HPDE6-E6E7 (cell line): Measurements from ENCODE around the gene PDE5A.
"Not testable (repeated sequence)": the region's sequence is repeated elsewhere in the genome, so short reads cannot be mapped to it uniquely, and the experiment has no call there.

Source experiments
- DNase-seq: peaks from one replicate; pipeline ENCODE4 v3.0.0; 2011; ENCODE audit warnings: missing footprints; ENCODE audit errors: extremely low spot score

The PDE5A gene

DNA sequence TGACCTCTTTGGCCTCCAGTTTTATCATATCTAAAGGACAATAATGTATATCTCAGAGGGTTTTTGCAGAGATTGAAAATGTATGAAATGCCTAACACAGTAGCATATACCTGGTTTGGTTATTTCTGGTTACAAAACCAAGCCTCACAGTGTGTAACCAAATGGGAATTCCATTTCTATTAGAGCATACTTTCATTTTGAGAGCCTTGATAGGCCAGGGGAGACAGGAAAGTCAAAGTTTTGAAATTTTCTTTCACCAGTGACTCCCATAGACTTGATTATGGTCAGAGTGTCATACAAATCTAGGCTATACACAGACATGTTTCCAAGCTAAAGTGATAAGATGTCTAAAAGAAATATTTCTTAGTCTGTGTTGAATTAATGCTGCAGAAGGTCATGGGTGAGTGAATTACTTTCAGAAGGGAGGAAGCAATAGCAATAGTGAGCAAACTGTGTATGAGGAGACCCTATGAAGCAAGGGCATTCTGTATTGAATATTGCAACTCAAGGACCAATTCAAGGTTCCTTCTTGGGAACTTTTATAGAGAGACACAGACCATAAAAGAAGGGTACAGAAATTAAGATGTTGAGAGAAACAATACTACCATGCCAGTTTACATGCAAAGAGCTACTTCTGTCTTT is 151.1 kb downstream of the PDE5A start:
- no peak for DNase-seq

DNA sequence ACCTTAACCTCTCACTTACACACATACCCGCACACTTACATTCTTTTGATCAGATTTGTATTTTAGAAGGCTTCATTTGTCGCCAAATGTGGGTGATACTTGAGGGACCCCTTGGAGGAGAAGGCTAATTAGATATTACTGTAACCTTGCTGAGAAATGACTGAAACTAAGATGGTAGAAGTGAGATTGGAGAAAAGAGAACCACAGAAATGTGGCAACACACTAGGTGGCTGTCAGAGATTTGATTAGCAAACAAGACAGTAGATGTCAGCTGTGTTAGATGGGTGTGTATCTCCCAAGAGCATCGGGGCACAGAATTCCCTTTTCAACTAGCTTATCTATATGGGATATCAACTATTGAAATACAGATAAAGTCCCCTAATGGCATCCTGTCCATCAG is 157.3 kb downstream of the PDE5A start:
- no peak for DNase-seq

GRCh38 chr4:119470737-119471063 is 157.9 kb downstream of the PDE5A start:
- not testable (repeated sequence) for DNase-seq

DNA sequence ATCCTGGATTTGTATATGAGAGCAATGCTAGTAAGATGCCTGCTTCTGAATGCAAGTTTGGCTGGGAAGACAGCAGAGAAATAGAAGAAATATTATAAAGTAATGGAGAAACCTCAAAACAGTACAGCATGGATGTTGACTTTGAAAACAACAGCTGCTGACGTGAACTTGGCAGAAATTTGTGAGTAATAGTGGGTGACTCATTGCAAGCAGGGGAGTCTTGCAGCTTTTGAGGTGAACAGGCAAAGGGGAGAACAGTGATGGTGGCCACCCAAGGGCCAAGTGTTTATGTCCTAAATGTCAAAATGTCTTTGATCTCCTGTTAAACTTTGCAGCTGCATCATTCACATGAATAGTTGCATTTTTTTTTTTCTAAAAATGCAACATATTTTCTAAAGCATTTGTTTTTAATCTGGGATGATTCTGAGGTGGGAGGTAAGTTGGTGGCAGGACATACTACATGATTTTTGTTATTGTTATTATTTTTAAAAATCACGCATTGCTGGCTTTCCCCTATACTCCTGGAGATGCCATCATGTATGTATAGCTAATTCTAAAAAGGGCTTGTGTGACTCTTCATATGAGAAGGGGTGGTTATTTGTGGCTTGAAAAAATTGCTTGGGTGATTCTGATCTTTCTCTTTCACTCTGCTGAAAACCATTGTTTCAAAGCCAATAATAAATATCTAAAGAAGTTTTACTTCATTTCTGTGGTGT is 158.4 kb downstream of the PDE5A start:
- DNase-seq: not testable (repeated sequence)

DNA sequence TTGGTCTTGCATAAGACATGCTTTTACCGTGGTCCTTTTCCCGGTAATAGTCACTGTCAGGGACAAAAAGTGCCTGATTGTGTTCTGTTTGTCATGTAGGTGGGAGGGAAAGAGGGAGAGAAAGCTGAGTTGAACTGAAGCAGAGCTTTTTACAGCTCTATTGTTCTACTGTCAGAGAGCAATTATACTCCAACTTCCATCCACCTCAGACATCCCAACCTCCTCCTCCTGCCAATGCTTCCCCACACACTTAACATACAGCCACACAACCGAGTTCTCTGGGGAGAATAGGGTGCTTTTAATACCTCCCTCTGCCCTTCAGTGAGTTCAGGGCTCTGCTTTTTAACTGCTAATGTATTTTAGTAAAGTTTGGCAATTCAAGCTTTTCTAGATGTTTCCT is 159.6 kb downstream of the PDE5A start:
- not testable (repeated sequence) for DNase-seq

- not testable (repeated sequence) for DNase-seq
These were observed 165.9 kb downstream of the PDE5A start for GRCh38 chr4:119462733-119463132.

- DNase-seq: not testable (repeated sequence)
These were observed 172.9 kb downstream of the PDE5A start for GRCh38 chr4:119455734-119456133.

GRCh38 chr4:119454491-119455270 is 173.9 kb downstream of the PDE5A start:
- DNase-seq: peak; percentile 67

- DNase-seq: not testable (repeated sequence)
These were observed 174.5 kb downstream of the PDE5A start for GRCh38 chr4:119454151-119454490.

DNA sequence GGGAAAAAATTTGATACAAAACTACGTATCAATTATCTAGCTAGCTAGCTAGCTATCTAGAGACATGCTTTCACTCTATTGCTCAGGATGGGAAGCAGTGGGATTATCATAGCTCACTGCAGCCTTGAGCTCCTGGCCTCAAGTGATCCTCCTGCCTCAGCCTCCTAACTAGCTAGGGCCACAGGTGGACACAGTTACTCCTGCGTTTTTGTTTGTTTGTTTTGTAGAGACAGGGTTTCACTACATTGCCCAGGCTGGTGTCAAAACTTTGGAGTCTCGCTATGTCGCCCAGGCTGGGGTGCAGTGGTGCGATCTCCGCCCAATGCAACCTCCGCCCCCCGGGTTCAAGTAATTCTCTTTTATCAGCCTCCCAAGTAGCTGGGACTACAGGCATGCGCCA is 175.3 kb downstream of the PDE5A start:
- not testable (repeated sequence) for DNase-seq

- not testable (repeated sequence) for DNase-seq
These were observed 178.8 kb downstream of the PDE5A start for GRCh38 chr4:119449851-119450250.
